PC-3 (cell line): ENCODE data around the gene GMDS.

Experiments
- CTCF ChIP-seq: fragments of 300-600 bp; sonication (generic); conservative IDR thresholded peaks from 2 replicates; pipeline ENCODE4 v1.5.1; 2017; ENCODE audit warnings: antibody characterized with exemption, low read depth, mild to moderate bottlenecking, low read length
- EZH2 ChIP-seq: fragments of 300-600 bp; sonication (generic); IDR thresholded peaks from one replicate; pipeline ENCODE4 v1.6.1; 2017; ENCODE audit warnings: antibody characterized with exemption, mild to moderate bottlenecking, low read length; ENCODE audit not compliant: unreplicated experiment
- EZH2phosphoT487 ChIP-seq: fragments of 300-600 bp; sonication (generic); IDR thresholded peaks from 2 replicates; pipeline ENCODE4 v1.6.1; 2018; ENCODE audit warnings: mild to moderate bottlenecking, antibody characterized with exemption, low read length, borderline replicate concordance

GRCh38 chr6:1790684-1791083 is 454.7 kb downstream of the GMDS start:
- TF ChIP-seq CTCF (no peak), EZH2phosphoT487 (no peak), EZH2 (no peak)
